Endothelial cell of umbilical vein (primary cell): ENCODE data around the gene HSD17B2.

ENCODE experiments used
- CTCF ChIP-seq, 2 donors: IDR thresholded peaks; 1 replicate in 1 of 2; 2 replicates in 1 of 2; pipeline ENCODE4 v1.5.1; 2011; ENCODE audit warnings: low read length in 2 of 2, mild to moderate bottlenecking in 2 of 2, moderate library complexity in 2 of 2, control low read depth in 1 of 2, inconsistent platforms in 1 of 2, low read depth in 1 of 2; ENCODE audit not compliant: insufficient read depth in 1 of 2; ENCODE audit errors: extremely low read depth in 1 of 2
- JUN ChIP-seq: IDR thresholded peaks from 2 replicates; pipeline ENCODE4 v1.6.1; 2011; ENCODE audit warnings: borderline replicate concordance, low read depth; ENCODE audit not compliant: insufficient read length, insufficient read depth
- POLR2A ChIP-seq: IDR thresholded peaks from 2 replicates; pipeline ENCODE4 v1.6.1; 2012; ENCODE audit warnings: low read depth, mild to moderate bottlenecking, control low read depth, low read length
- POLR2AphosphoS5 ChIP-seq: IDR thresholded peaks from 2 replicates; pipeline ENCODE4 v1.6.1; 2012; ENCODE audit warnings: low read depth, mild to moderate bottlenecking, control low read depth, low read length, moderate library complexity; ENCODE audit not compliant: insufficient read depth

GRCh38 chr16:81992859-81993258 lies 42.2 kb upstream of the HSD17B2 start:
- TF ChIP-seq CTCF (IDR thresholded peaks at IDR 0.05; ENCODE audit: extremely low read depth in 1 of 2, insufficient read depth in 1 of 2, low read depth in 1 of 2, low read length in 2 of 2) (no peak), POLR2AphosphoS5 (no peak), POLR2A (no peak), JUN (no peak)
